A549 (cell line): ENCODE results near the gene MAPKAPK3. TPM values are rescaled to one million over a fixed set of nuclear protein-coding genes. Genes with fewer than 3 reads are reported as not detected.

Source experiments
- ATAC-seq, 2 experiments: fragments of 200-7000 bp in 1 of 2; fragments of >200 bp in 1 of 2; cut with Nextera tagmentation in 1 of 2; cut with Tn5 transposase in 1 of 2; 3 replicates each; pipeline versions ENCODE4 v1.8.0 to v1.9.1; 2018 to 2020; ENCODE audit warnings: mild to moderate bottlenecking in 1 of 2, moderate library complexity in 1 of 2
- CTCF ChIA-PET: fragments of 300-600 bp; sonication (Branson Sonifier 250); formaldehyde crosslinking; extraction: SDS; loops from one replicate; lab custom pipeline; 2021; ENCODE audit warnings: antibody characterized with exemption, inconsistent platforms; lab: Yijun Ruan, JAX
- POLR2A ChIA-PET: fragments of 350-600 bp; formaldehyde crosslinking; extraction: SDS; loops from one replicate; lab custom pipeline; 2021; ENCODE audit warnings: antibody characterized with exemption, inconsistent platforms; lab: Yijun Ruan, JAX
- DNase-seq, 2 experiments: peaks; one replicate each; pipeline versions ENCODE4 v3.0.0 to v3.0.0-alpha.2; 2011 to 2016; ENCODE audit warnings: low read depth in 1 of 2, low spot score in 1 of 2
- FAIRE-seq: peaks from 2 replicates; lab custom pipeline; 2011; peaks lifted over from hg19 to GRCh38; lab: Jason Lieb, UNC
- H3K27ac ChIP-seq, 2 experiments: fragments of >200 bp; sonication (Bioruptor Twin); formaldehyde crosslinking; 3 replicates each; pipeline ENCODE4 v1.5.1; 2016 to 2017
- H3K4me1 ChIP-seq: fragments of >200 bp; sonication (Bioruptor Twin); formaldehyde crosslinking; 3 replicates; pipeline ENCODE4 v1.6.1; 2016
- H3K4me2 ChIP-seq: fragments of >200 bp; sonication (Bioruptor Twin); formaldehyde crosslinking; 3 replicates; pipeline ENCODE4 v1.6.1; 2016
- H3K4me3 ChIP-seq: fragments of >200 bp; sonication (Bioruptor Twin); formaldehyde crosslinking; 3 replicates; pipeline ENCODE4 v1.5.1; 2016
- H3K9me3 ChIP-seq: fragments of >200 bp; sonication (Bioruptor Twin); formaldehyde crosslinking; 3 replicates; pipeline ENCODE4 v1.6.1; 2016
- BCL3 ChIP-seq: fragments of >200 bp; sonication (Bioruptor Twin); formaldehyde crosslinking; IDR thresholded peaks from 3 replicates; pipeline ENCODE4 v1.6.1; 2016
- CBX8 ChIP-seq: fragments of 200-600 bp; sonication (generic); IDR thresholded peaks from 2 replicates; pipeline ENCODE4 v1.6.1; 2016
- CTCF ChIP-seq: fragments of >200 bp; sonication (Bioruptor Twin); formaldehyde crosslinking; IDR thresholded peaks from 3 replicates; pipeline ENCODE4 v1.5.1; 2016
- EHMT2 ChIP-seq: fragments of 200-600 bp; sonication (generic); IDR thresholded peaks from 2 replicates; pipeline ENCODE4 v1.6.1; 2016; ENCODE audit warnings: antibody characterized with exemption, low read depth, mild to moderate bottlenecking, moderate library complexity
- ELK1 ChIP-seq: fragments of 150-350 bp; IDR thresholded peaks from 2 replicates; pipeline ENCODE4 v1.6.1; 2014; ENCODE audit warnings: low read depth, mild to moderate bottlenecking, low read length
- FOSB ChIP-seq: fragments of 250-450 bp; sonication (Bioruptor Pico); IDR thresholded peaks from 2 replicates; pipeline ENCODE4 v1.5.0; 2020; ENCODE audit warnings: mild to moderate bottlenecking, moderate library complexity
- FOSL2 ChIP-seq, 2 experiments: fragments of 450-650 bp in 1 of 2; fragments of >200 bp in 1 of 2; sonication (Bioruptor Twin) in 1 of 2; formaldehyde crosslinking; IDR thresholded peaks; 2 replicates each; pipeline versions ENCODE4 v1.5.0 to v1.6.1; 2016 to 2020; ENCODE audit warnings: mild to moderate bottlenecking in 1 of 2, moderate library complexity in 1 of 2
- HDAC2 ChIP-seq: fragments of 200-600 bp; sonication (generic); IDR thresholded peaks from 2 replicates; pipeline ENCODE4 v1.6.1; 2016
- HES2 ChIP-seq: fragments of >200 bp; sonication (Bioruptor Twin); formaldehyde crosslinking; IDR thresholded peaks from 2 replicates; pipeline ENCODE4 v1.6.1; 2016
- JUNB ChIP-seq: fragments of >200 bp; sonication (Bioruptor Twin); formaldehyde crosslinking; IDR thresholded peaks from 2 replicates; pipeline ENCODE4 v1.6.1; 2016
- KDM1A ChIP-seq: fragments of 200-600 bp; sonication (generic); IDR thresholded peaks from 2 replicates; pipeline ENCODE4 v1.6.1; 2016; ENCODE audit warnings: low read depth, mild to moderate bottlenecking
- MAFK ChIP-seq: fragments of 450-650 bp; IDR thresholded peaks from 2 replicates; pipeline ENCODE4 v1.6.1; 2014; ENCODE audit not compliant: partially characterized antibody
- MAX ChIP-seq: IDR thresholded peaks from 2 replicates; pipeline ENCODE4 v1.6.1; 2012
- NR3C1 ChIP-seq: fragments of >200 bp; sonication (Bioruptor Twin); formaldehyde crosslinking; IDR thresholded peaks from 3 replicates; pipeline ENCODE4 v1.6.1; 2017
- RAD21 ChIP-seq, 2 experiments: fragments of >200 bp in 1 of 2; sonication (Bioruptor Twin) in 1 of 2; formaldehyde crosslinking in 1 of 2; IDR thresholded peaks in 1 of 2; conservative IDR thresholded peaks in 1 of 2; 2 replicates in 1 of 2; 3 replicates in 1 of 2; pipeline ENCODE4 v1.6.1; 2012 to 2018; ENCODE audit warnings: inconsistent platforms in 1 of 2
- RCOR1 ChIP-seq: fragments of 150-350 bp; IDR thresholded peaks from 2 replicates; pipeline ENCODE4 v1.6.1; 2014; ENCODE audit warnings: antibody characterized with exemption, low read length, low read depth
- RFX5 ChIP-seq: fragments of 450-650 bp; IDR thresholded peaks from 2 replicates; pipeline ENCODE4 v1.7.1; 2014; ENCODE audit warnings: antibody characterized with exemption, mild to moderate bottlenecking, moderate library complexity
- RNF2 ChIP-seq: fragments of 200-600 bp; sonication (generic); IDR thresholded peaks from 2 replicates; pipeline ENCODE4 v1.6.1; 2016; ENCODE audit warnings: low read depth, mild to moderate bottlenecking, antibody characterized with exemption, moderate library complexity, borderline replicate concordance
- SMC3 ChIP-seq: fragments of >200 bp; sonication (Bioruptor Twin); formaldehyde crosslinking; IDR thresholded peaks from 3 replicates; pipeline ENCODE4 v1.6.1; 2018; ENCODE audit warnings: inconsistent platforms
- SREBF2 ChIP-seq: fragments of 450-650 bp; IDR thresholded peaks from 2 replicates; pipeline ENCODE4 v1.6.1; 2014; ENCODE audit warnings: mild to moderate bottlenecking, moderate library complexity
- TP53 ChIP-seq: fragments of 250-450 bp; sonication (Bioruptor Pico); IDR thresholded peaks from 2 replicates; pipeline ENCODE4 v1.5.0; 2021; ENCODE audit warnings: mild to moderate bottlenecking, moderate library complexity
- ZSCAN20 ChIP-seq: fragments of 250-450 bp; sonication (Bioruptor Pico); IDR thresholded peaks from 2 replicates; pipeline ENCODE4 v1.8.0; 2022; ENCODE audit warnings: mild to moderate bottlenecking, moderate library complexity
- WGBS: methylation state at CpG from one replicate; pipeline ENCODE4 v1.1.6; 2017; ENCODE audit errors: missing lambda C conversion rate; 5-methylcytosine and 5-hydroxymethylcytosine counted together
- polyA plus RNA-seq, 4 experiments: library from polyadenylated mRNA; depleted of rRNA in 3 of 4; stranded (reverse); fragments of >200 nt; fragmentation: RNase III in 1 of 4; extraction: RNeasy Plus Mini Kit Qiagen cat#74134 plus additional on column Dnase treatment in 1 of 4; gene quantifications; 2 replicates in 3 of 4; 3 replicates in 1 of 4; pipeline ENCODE4 v1.2.3, GENCODE V29; 2011 to 2017
- TF ChIP-seq, protein P1 (sequence below): fragments of 450-650 bp; IDR thresholded peaks from 2 replicates; pipeline ENCODE4 v1.6.1; 2014; ENCODE audit warnings: antibody characterized with exemption

The MAPKAPK3 gene
- polyA plus RNA-seq, 2 of the 4 experiments (the other 2 are of a cell fraction) = 14.6 to 16.5 TPM

DNA sequence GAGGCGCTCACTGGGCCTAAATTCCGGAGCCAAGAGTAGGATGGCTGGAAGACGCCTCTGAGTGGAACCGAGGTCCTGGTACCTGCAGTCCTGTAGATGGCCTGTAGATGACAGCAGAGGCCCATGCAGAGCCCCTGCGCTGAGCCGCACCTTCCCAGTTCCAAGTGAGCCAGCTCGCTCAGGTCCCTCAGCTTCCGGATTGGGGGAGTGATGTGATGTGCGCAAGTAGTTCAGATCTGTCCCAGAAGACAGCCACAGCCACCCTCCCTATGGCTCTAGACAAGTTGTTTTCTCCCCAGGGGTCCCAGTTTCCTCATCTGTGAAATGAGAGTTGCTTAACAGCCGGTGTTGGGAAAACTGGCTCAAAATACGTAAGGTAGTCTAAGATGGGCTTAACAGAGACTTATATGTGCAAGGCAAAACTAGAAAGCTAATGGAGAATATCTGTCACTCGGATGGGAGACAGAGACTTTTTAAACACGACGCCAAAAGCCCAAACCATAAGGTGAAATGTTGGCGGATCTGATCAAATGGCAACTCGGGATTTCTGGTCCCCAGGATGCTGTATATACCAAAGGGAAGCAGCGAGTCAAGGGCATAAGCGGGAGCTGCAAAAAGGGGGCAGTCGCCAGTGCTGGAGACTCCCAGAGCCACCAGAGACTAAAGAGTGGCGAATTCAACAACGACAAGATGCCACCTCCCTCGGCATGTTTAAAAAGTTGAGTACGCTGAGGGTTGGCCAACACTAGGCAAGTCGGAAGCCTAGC, 765 bp upstream of the MAPKAPK3 start:
- peak; percentile 83 to 92 for DNase-seq
- H3K4me1 ChIP-seq = peaks cover 8% of the 10 kb centered on the region; the same call in 2 of the 3 replicates
- H3K27ac ChIP-seq = peak overlapping the region in 1 of 2 experiments; percentile 91; a peak in 3 of 6 replicates
- WGBS = 3% methylated on average over 15 of the region's 24 CpGs
- H3K9me3 ChIP-seq = no peaks in the 10 kb centered on the region
- no peak for FAIRE-seq
- ATAC-seq = peak; percentile 62 to 70
- H3K4me2 ChIP-seq = peak overlapping the region; percentile 86
- ChIA-PET CTCF (interaction anchor here (0.5 to 18.5 kb wide), 61 partner anchors 8 to 1358 kb away, joined by 3 to 375 read pairs (median 4); partner anchors contain the start of genes ABHD14B, C3orf18, CYB561D2 and DOCK3), POLR2A (interaction anchor here (0.5 to 2.3 kb wide), 4 partner anchors 15 to 883 kb away, joined by 3 to 12 read pairs (median 3); partner anchors contain the start of gene HEMK1)
- H3K4me3 ChIP-seq = peak overlapping the region; percentile 90
- TF ChIP-seq SREBF2 (no peak), MAX (no peak), EHMT2 (no peak), SMC3 (peak; percentile 68), RAD21 (conservative IDR thresholded peaks at IDR 0.05 in 1 of 2, IDR thresholded peaks at IDR 0.05 in 1 of 2) (peak; percentile 96), RFX5 (no peak), FOSL2 (IDR thresholded peaks at IDR 0.05) (no peak), FOSL2 (CRISPR knock-in tag; IDR thresholded peaks at IDR 0.05) (no peak), ELK1 (no peak), KDM1A (no peak), ZSCAN20 (CRISPR knock-in tag) (no peak), CBX8 (no peak), RNF2 (no peak), HES2 (no peak), BCL3 (no peak), NR3C1 (no peak), FOSB (CRISPR knock-in tag) (no peak), CTCF (peak; percentile 90)

- peak overlapping the region in 1 of 2 experiments; percentile 91; a peak in 4 of 6 replicates for H3K27ac ChIP-seq
- no peak for FAIRE-seq
- POLR2A ChIA-PET = interaction anchor here (0.6 to 2.3 kb wide), 4 partner anchors 16 to 883 kb away, joined by 3 to 12 read pairs (median 4); partner anchors contain the start of gene HEMK1
These were observed 218 bp upstream of the MAPKAPK3 start for GRCh38 chr3:50616770-50617095.

More at GRCh38 chr3:50616770-50617095, 218 bp upstream of the MAPKAPK3 start:
- Histone ChIP-seq H3K4me3 (peak overlapping the region; percentile 90), H3K4me1 (peaks cover 6% of the 10 kb centered on the region; the same call in 1 of the 3 replicates)
- peak; percentile 67 to 80 for ATAC-seq
- TF ChIP-seq JUNB (no peak), ZSCAN20 (CRISPR knock-in tag) (no peak), RCOR1 (no peak), HDAC2 (no peak), SREBF2 (no peak), SMC3 (no peak), MAFK (no peak), EHMT2 (no peak), TP53 (CRISPR knock-in tag) (no peak)
- TF ChIP-seq, protein P1, sequence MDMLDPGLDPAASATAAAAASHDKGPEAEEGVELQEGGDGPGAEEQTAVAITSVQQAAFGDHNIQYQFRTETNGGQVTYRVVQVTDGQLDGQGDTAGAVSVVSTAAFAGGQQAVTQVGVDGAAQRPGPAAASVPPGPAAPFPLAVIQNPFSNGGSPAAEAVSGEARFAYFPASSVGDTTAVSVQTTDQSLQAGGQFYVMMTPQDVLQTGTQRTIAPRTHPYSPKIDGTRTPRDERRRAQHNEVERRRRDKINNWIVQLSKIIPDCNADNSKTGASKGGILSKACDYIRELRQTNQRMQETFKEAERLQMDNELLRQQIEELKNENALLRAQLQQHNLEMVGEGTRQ = no peak
- TF ChIP-seq, all 56 proteins: peak for 0
- peak; percentile 76 to 83 for DNase-seq
- H3K9me3 ChIP-seq = no peaks in the 10 kb centered on the region
- CTCF ChIA-PET = interaction anchor here (0.6 to 18.5 kb wide), 32 partner anchors 8 to 1357 kb away, joined by 3 to 375 read pairs (median 6); partner anchors contain the start of genes ABHD14B, C3orf18, DOCK3 and HEMK1
- no CpG with 5 or more reads among the region's 22 CpGs for WGBS
- peak overlapping the region; percentile 86 for H3K4me2 ChIP-seq
